Stimulated activated CD4-positive, alpha-beta T cell treated with anti-CD3 and anti-CD28 coated beads, Interleukin-2, amount 100 ng/mL, for 24 hours (primary cell): Measurements from ENCODE around the gene BRSK2.

Experiments
- DNase-seq, 2 donors: peaks; one replicate each; pipeline ENCODE4 v3.0.0-alpha.2; 2020

The BRSK2 gene

GRCh38 chr11:1454576-1454975 lies 64.8 kb downstream of the BRSK2 start:
- DNase-seq: no peak

DNA sequence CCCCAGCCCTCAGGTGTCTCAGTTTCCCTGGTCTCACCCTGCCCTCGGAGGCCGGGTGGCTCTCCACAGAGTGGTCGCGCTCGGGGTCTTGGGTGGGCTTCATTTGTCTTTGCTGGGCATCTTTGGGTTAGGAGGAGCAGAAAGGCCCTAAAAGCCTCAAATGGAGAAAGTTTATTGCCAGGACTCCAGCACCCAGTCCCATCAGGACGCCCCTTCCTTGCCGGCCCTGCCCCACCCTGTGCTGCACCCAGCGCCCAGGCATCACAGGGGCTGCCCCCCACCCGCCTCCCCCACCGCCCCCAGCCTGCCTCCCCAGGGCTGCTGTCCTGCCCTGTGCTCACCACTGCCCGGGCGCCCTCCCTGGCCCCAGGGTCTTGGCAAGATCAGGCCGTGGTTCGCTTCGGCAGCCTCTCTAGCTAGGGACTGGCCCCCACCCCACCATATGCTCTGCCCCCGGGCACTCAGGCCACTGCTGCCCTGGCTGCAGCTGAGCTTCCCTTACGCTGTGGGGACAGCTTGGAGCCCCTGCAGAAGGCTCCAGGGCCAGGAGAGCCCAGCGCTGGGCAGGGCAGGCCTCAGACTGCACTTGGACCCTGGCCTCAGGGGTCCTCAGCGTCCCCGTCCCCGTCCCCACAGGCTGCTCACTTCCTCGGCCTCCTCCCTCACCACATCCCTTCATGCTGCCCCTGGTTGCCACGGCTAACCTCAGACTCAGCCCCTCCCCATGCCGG lies 65.5 kb downstream of the BRSK2 start:
- DNase-seq: no peak

- no peak for DNase-seq
Measured at GRCh38 chr11:1455763-1456060, 66.0 kb downstream of the BRSK2 start.

DNA sequence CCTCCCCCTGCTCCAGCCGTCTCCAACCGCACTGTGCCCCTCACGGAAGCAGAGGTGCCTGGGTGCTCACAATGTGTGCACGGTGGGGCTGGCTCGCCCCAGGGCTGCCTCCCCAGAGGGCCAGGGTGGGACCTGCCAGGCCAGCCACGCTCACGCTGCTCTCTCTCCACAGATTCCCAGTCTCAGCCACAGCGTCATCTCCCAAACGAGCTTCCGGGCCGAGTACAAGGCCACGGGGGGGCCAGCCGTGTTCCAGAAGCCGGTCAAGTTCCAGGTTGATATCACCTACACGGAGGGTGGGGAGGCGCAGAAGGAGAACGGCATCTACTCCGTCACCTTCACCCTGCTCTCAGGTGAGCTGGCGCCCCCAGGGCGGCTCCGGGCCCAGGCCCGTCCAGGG lies 66.4 kb downstream of the BRSK2 start:
- DNase-seq: no peak

GRCh38 chr11:1456596-1457325 lies 67.0 kb downstream of the BRSK2 start:
- DNase-seq: no peak

- no peak for DNase-seq
Measured at GRCh38 chr11:1457326-1457680, 67.6 kb downstream of the BRSK2 start.

DNA sequence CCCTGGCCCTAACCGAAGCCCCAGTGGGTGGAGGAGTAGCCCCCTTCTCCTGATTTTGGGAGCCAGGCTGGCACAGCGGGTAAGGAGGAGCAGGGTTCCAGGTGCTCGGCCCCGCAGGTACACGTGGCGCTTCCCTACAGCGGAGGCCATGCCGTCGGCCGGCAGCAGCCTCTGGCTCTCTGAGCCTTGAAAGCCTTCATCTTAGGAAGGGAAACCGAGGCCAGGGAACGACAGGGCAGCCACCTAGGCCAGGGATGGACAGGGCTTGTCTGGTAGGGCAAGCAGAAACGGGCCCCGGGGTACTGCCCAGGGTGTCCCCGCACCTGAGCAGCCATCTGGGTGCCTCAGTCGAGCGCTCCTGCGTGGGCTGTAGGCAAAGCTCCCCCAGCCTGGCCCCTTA lies 68.1 kb downstream of the BRSK2 start:
- no peak for DNase-seq

DNA sequence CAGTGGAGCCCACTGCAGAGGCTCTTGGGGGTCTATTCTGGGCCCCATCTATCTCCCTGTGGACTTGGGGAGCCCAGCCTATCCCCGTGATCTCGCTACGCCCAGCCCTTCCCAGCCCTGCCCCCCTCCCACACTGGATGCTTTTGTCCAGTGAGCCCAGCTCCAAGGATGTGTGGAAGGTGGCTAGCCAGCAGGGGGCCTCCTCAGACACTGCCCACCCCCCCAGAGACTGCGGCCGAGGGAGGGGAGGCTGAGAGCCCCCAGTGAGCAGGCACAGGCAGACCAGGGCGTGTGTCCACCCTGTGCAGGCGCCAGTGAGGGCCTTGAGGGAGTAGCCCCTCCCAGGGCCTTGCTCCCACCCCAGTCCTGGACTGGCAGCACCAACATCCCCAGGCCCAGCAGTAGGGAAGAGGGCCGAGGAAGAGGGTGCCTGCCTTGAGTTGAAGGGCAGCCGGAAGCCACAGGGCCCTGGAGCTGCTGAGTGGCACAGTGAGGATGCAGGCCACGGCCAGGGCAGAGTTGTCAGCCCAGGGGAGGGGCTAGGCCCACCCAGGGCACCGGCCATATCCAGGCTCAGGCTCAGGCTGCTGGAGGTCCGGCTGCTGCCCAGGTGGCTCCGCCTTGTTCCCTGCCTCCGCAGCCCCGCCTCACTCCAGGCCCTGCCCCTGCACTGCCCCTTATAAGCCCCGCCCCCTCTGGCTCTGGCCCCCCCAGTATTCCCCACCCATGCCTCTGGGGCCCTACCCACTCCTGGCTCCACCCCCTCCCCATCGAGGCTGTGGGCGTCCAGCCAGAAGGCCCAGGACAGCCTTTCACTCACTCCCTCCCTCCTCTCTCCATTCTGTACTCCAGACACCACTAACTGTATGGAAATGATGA lies 68.8 kb downstream of the BRSK2 start:
- no peak for DNase-seq

GRCh38 chr11:1459219-1459575 lies 69.5 kb downstream of the BRSK2 start:
- no peak for DNase-seq

- no peak for DNase-seq
Measured at GRCh38 chr11:1459764-1460395, 70.1 kb downstream of the BRSK2 start.

- DNase-seq: no peak
Measured at GRCh38 chr11:1460396-1460985, 70.8 kb downstream of the BRSK2 start.

- DNase-seq: no peak
Measured at GRCh38 chr11:1460986-1461825, 71.5 kb downstream of the BRSK2 start.

DNA sequence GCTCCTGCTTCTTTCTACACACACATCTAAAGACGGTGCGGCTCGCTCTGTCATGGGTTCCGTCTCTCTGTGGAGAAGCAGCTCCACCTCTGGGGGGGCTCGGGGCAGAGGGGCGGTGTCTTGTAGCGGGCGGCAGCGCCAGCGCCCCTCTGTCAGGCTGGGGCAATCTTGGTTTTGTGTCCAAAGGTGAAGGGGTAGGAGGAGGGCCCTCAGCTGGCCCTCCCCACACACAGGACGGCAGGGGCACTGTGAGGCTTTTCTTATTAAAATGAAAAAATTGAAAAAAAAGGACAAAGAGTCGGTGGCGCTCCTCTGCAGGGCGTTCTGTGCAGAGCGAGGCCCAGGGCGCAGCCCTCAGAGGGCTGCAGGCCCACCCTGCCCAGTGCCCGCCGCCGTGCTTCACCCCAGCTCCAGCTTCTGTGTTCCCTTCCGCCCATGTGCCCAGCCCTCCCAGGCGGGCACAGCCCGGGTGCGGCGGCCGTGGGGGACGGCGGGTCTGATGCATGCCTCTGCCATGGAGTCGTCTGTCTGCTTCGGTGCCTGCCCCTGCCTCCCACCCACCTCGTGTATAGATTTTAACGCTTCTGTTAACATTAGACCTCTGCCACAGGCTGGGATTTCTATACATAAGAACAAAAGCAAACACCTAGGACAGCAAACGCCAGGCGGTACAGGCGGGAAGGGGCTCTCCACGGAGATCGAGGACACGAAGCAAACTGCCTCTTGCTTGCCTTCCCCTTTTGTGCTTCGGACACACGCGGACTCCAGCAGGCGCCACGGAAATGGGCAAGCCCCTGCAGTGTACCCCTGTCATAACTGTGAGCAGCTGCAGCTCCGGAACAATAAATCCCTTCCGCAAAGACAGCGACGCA lies 72.3 kb downstream of the BRSK2 start:
- DNase-seq: no peak

DNA sequence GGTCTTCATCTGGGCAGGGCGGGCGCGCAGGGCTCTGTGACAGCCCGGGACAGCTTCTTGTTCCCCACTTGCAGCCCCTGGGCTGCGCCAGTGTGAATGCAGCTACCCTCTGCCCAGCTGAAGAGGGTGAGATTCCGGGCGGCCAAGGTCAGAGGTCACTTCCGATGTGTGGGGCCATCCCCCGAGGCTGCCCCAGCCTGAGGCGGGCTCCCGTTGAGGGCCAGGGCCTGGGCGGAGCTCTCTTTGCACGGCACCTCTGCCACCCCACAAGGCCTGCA lies 72.9 kb downstream of the BRSK2 start:
- no peak for DNase-seq

- no peak for DNase-seq
Measured at GRCh38 chr11:1463056-1463455, 73.3 kb downstream of the BRSK2 start.

GRCh38 chr11:1466784-1467183 lies 77.0 kb downstream of the BRSK2 start:
- no peak for DNase-seq

DNA sequence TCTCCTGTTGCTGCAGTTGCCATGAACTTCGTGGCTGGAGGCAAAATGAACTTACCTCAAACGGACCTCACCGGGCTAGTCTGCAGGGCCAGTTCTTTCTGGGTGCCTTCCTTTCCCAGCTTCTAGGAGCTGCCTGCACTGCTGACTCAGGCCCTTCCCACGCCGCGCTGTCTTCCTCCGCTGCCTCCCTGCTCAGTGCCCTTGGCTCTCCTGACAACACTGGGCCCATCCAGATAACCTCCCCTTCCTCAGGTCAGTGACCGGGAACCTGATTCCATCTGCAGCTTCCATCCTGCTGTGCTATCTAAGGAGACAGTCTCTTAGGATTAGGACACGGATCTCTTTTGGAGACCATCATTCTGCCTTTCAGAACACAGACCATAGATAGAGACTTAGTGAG lies 77.5 kb downstream of the BRSK2 start:
- DNase-seq: no peak

- no peak for DNase-seq
Measured at GRCh38 chr11:1468002-1468401, 78.3 kb downstream of the BRSK2 start.

DNA sequence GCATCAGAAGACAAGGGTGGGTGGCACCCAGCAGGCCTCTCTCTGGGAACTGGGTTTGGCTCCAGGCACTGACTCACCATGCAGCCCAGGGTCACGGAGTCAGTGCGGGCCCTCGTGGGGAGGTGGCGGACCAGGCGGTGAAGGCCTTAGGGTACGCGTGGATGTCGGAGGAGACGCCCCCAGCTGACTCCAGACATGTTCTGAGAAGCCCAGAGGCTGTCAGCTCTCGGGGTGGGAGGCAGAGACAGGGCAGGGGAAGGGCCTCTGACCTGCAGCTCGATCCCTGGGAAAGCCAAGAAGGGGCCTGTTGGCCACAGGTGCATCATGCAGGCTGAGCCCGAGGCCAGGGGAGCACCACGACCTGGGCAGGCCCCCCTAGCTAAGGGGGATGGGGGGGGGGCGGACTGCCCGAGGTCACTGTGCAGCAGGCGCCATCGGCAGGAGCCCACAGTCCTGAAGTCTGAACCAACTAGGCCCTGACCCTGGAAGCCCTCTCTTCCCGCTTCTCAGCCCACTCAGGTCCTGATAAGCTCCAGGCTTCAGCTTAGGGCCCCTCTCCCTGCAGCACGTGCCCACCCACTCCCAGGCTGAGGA lies 78.8 kb downstream of the BRSK2 start:
- DNase-seq: no peak

DNA sequence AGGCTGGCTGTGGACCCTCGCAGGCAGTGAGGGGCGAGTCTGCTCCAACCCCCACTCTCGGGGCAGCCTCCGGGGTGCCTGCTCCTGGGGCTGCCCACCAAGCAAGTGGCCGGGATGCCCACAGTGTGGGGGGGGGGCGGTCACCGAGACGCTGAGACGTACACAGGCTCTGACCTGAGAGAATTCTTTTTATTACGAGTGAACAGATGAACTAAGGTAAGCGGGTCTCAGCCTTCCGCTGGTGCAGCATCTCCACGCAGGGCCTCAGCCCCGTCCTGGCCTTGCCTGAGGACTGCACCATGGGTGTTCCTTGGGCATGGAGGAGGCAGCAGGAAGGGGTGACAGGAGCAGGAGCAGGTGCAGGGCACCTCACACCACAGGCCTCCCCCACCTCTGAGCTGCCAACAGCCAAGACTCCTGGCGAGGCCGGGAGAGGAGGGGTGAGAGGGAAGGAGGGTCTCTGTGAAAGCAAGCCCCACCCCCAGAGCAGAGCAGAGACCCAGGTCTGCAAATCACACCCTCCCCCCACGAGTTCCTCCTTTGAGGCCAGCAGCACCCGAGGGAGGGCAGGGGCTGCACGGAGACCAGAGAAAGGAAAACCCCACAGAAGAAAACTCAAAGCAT lies 79.7 kb downstream of the BRSK2 start:
- no peak for DNase-seq
